Liver (tissue), 9 donors: ENCODE measurements around the gene TAP2. TPM values are rescaled to one million over a fixed set of nuclear protein-coding genes. Genes with fewer than 3 reads are reported as not detected.

Experiments used
- DNase-seq: peaks from one replicate; pipeline ENCODE4 v3.0.0-alpha.2; 2017; ENCODE audit warnings: low spot score
- H3K27ac ChIP-seq, 2 donors: one replicate each; pipeline ENCODE4 v1.7.0; 2013; ENCODE audit warnings: inconsistent platforms in 2 of 2, low read length in 2 of 2, control low read depth in 1 of 2, low read depth in 1 of 2, mild to moderate bottlenecking in 1 of 2
- H3K27me3 ChIP-seq, 4 donors: one replicate each; pipeline versions ENCODE4 v1.6.1 to v1.7.0; 2013; ENCODE audit warnings: low read length in 3 of 4, inconsistent platforms in 1 of 4, mild to moderate bottlenecking in 1 of 4, moderate library complexity in 1 of 4; ENCODE audit not compliant: control insufficient read depth in 4 of 4, insufficient read depth in 4 of 4
- H3K36me3 ChIP-seq, 4 donors: one replicate each; pipeline versions ENCODE4 v1.6.1 to v1.7.0; 2013; ENCODE audit warnings: low read length in 3 of 4, mild to moderate bottlenecking in 3 of 4, low read depth in 1 of 4, moderate library complexity in 1 of 4; ENCODE audit not compliant: control insufficient read depth in 4 of 4, insufficient read depth in 3 of 4
- H3K4me1 ChIP-seq, 4 donors: one replicate each; pipeline versions ENCODE4 v1.6.1 to v1.7.0; 2013; ENCODE audit warnings: low read length in 3 of 4, mild to moderate bottlenecking in 3 of 4, moderate library complexity in 1 of 4; ENCODE audit not compliant: control insufficient read depth in 4 of 4, insufficient read depth in 4 of 4
- H3K4me3 ChIP-seq, 3 donors: one replicate each; pipeline versions ENCODE4 v1.6.1 to v1.7.0; 2013; ENCODE audit warnings: low read length in 3 of 3, control low read depth in 1 of 3, low read depth in 1 of 3, mild to moderate bottlenecking in 1 of 3
- H3K9ac ChIP-seq, 2 donors: one replicate each; pipeline ENCODE4 v1.7.0; 2013; ENCODE audit warnings: low read length in 2 of 2, mild to moderate bottlenecking in 2 of 2, moderate library complexity in 2 of 2, control low read depth in 1 of 2, low read depth in 1 of 2
- H3K9me3 ChIP-seq, 4 donors: one replicate each; pipeline versions ENCODE4 v1.6.1 to v1.7.0; 2013; ENCODE audit warnings: low read length in 3 of 4; ENCODE audit not compliant: control insufficient read depth in 4 of 4
- FOXA2 ChIP-seq: IDR thresholded peaks from 2 replicates; pipeline ENCODE4 v1.6.1; 2016; ENCODE audit warnings: antibody characterized with exemption
- GABPA ChIP-seq, 2 donors: IDR thresholded peaks in 1 of 2; conservative IDR thresholded peaks in 1 of 2; 2 replicates each; pipeline ENCODE4 v1.6.1; 2016; ENCODE audit warnings: antibody characterized with exemption in 2 of 2, mild to moderate bottlenecking in 1 of 2, moderate library complexity in 1 of 2
- HNF4A ChIP-seq, 2 donors: conservative IDR thresholded peaks; 2 replicates each; pipeline ENCODE4 v1.6.1; 2016; ENCODE audit warnings: antibody characterized with exemption in 2 of 2, mild to moderate bottlenecking in 2 of 2
- HNF4G ChIP-seq: IDR thresholded peaks from 2 replicates; pipeline ENCODE4 v1.6.1; 2016; ENCODE audit warnings: antibody characterized with exemption
- NR2F2 ChIP-seq: IDR thresholded peaks from 2 replicates; pipeline ENCODE4 v1.6.1; 2016; ENCODE audit warnings: antibody characterized with exemption
- RAD21 ChIP-seq, 2 donors: IDR thresholded peaks; 2 replicates each; pipeline ENCODE4 v1.6.1; 2016; ENCODE audit warnings: antibody characterized with exemption in 2 of 2, mild to moderate bottlenecking in 2 of 2
- REST ChIP-seq: IDR thresholded peaks from 2 replicates; pipeline ENCODE4 v1.6.1; 2016; ENCODE audit warnings: antibody characterized with exemption, mild to moderate bottlenecking
- SP1 ChIP-seq: IDR thresholded peaks from 2 replicates; pipeline ENCODE4 v1.6.1; 2018; ENCODE audit warnings: antibody characterized with exemption, mild to moderate bottlenecking
- TAF1 ChIP-seq: conservative IDR thresholded peaks from 2 replicates; pipeline ENCODE4 v1.6.1; 2016; ENCODE audit warnings: antibody characterized with exemption, mild to moderate bottlenecking
- YY1 ChIP-seq: IDR thresholded peaks from 2 replicates; pipeline ENCODE4 v1.6.1; 2016; ENCODE audit warnings: antibody characterized with exemption, mild to moderate bottlenecking
- ZBTB33 ChIP-seq: IDR thresholded peaks from 2 replicates; pipeline ENCODE4 v1.6.1; 2016; ENCODE audit warnings: antibody characterized with exemption
- WGBS: extraction: QIAGEN DNeasy Blood & Tissue Kit; methylation state at CpG from one replicate; pipeline ENCODE4 v1.1.7; 2013; 5-methylcytosine and 5-hydroxymethylcytosine counted together
- polyA plus RNA-seq, 2 donors: library from polyadenylated mRNA; stranded (reverse) in 1 of 2; unstranded in 1 of 2; fragments of 200-250 nt in 1 of 2; fragments of >200 nt in 1 of 2; fragmentation: Nextera tagmentation in 1 of 2; extraction: Ambion mirVana in 1 of 2; gene quantifications; one replicate each; pipeline versions ENCODE4 v1.2.1 to v1.2.3, GENCODE V29; 2013 to 2015
- total RNA-seq, 2 donors: library from RNA; depleted of rRNA; stranded (reverse); fragments of >200 nt; gene quantifications; one replicate each; pipeline ENCODE4 v1.2.3, GENCODE V29; 2014
- TF ChIP-seq, protein P1 (sequence below): fragments of 150-350 bp; IDR thresholded peaks from 2 replicates; pipeline ENCODE4 v1.5.1; 2017; ENCODE audit warnings: improper control_type of control experiment, low read depth, low read length; ENCODE audit not compliant: missing input control
- TF ChIP-seq, protein P2 (sequence below): IDR thresholded peaks from 2 replicates; pipeline ENCODE4 v1.6.1; 2016; ENCODE audit warnings: antibody characterized with exemption
- TF ChIP-seq, protein P3 (sequence below): IDR thresholded peaks from 2 replicates; pipeline ENCODE4 v1.6.1; 2016; ENCODE audit warnings: antibody characterized with exemption
- donor health status: healthy.
- donor health status: healthy.
- donor health status: healthy.
- donor health status: healthy.
- donor health status: healthy.

TAP2 gene
- total and polyA plus RNA-seq, 4 donors = 2.2 to 14.9 (median 6.4) TPM

DNA sequence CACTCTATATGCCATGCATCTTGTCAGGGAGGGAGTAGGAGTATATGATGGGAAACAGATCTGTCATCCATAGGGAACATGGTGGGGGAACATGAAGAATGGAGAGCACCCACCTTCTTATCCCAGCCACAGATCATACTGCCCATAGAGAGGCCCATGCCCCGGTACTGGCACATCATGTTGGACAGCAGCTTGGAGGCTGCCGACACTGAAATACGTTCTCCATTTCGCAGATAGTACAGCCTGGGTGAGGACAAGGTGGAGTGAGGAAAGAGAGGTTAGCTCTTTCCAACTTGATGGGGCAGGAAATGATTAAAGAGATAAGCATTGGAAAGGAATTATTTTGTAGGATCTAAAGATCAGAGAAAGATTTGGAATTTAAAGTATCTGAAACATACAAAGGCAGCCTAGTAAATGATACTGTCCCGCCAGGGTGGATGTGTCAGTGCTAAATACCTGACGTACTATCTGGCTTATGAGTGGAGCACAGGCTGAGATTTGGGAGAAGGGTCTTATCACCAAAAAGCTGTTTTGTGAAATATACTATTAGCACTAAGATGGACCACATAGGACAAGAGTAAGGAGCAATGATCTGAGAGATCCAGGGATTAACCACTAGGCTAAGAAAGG lies 3.6 kb upstream of the TAP2 start:
- TF ChIP-seq RAD21 (IDR thresholded peaks at IDR 0.05) (no peak), YY1 (no peak), SP1 (no peak), ZBTB33 (no peak), HNF4A (conservative IDR thresholded peaks at IDR 0.05) (no peak), REST (no peak), GABPA (IDR thresholded peaks at IDR 0.05 in 1 of 2, conservative IDR thresholded peaks at IDR 0.05 in 1 of 2) (no peak), HNF4G (no peak), NR2F2 (no peak), FOXA2 (no peak), TAF1 (no peak)
- TF ChIP-seq, protein P1, sequence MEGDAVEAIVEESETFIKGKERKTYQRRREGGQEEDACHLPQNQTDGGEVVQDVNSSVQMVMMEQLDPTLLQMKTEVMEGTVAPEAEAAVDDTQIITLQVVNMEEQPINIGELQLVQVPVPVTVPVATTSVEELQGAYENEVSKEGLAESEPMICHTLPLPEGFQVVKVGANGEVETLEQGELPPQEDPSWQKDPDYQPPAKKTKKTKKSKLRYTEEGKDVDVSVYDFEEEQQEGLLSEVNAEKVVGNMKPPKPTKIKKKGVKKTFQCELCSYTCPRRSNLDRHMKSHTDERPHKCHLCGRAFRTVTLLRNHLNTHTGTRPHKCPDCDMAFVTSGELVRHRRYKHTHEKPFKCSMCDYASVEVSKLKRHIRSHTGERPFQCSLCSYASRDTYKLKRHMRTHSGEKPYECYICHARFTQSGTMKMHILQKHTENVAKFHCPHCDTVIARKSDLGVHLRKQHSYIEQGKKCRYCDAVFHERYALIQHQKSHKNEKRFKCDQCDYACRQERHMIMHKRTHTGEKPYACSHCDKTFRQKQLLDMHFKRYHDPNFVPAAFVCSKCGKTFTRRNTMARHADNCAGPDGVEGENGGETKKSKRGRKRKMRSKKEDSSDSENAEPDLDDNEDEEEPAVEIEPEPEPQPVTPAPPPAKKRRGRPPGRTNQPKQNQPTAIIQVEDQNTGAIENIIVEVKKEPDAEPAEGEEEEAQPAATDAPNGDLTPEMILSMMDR = no peak
- TF ChIP-seq, protein P2, sequence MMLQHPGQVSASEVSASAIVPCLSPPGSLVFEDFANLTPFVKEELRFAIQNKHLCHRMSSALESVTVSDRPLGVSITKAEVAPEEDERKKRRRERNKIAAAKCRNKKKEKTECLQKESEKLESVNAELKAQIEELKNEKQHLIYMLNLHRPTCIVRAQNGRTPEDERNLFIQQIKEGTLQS = no peak
- TF ChIP-seq, protein P3, sequence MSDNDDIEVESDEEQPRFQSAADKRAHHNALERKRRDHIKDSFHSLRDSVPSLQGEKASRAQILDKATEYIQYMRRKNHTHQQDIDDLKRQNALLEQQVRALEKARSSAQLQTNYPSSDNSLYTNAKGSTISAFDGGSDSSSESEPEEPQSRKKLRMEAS = no peak
- 90% methylated on average over 6 of the region's 6 CpGs for WGBS
- Histone ChIP-seq H3K9ac (no peak overlapping the region), H3K4me1 (peaks cover 9 to 54% (median 25%) of the 10 kb centered on the region in 4 donors), H3K4me3 (no peak overlapping the region), H3K27me3 (no peaks in the 10 kb centered on the region), H3K36me3 (peaks cover 2 to 16% (median 6%) of the 10 kb centered on the region in 4 donors), H3K9me3 (no peaks in the 10 kb centered on the region), H3K27ac (peak overlapping the region; percentile 9 to 24)
- no peak for DNase-seq
